HG03039 (cell line): ENCODE results near the gene PLN.

Source experiments
- ATAC-seq: cut with Tn5 transposase; IDR thresholded peaks from one replicate; pipeline ENCODE4 v1.9.1; 2021; ENCODE audit warnings: mild to moderate bottlenecking, moderate library complexity; ENCODE audit not compliant: unreplicated experiment

PLN gene

DNA sequence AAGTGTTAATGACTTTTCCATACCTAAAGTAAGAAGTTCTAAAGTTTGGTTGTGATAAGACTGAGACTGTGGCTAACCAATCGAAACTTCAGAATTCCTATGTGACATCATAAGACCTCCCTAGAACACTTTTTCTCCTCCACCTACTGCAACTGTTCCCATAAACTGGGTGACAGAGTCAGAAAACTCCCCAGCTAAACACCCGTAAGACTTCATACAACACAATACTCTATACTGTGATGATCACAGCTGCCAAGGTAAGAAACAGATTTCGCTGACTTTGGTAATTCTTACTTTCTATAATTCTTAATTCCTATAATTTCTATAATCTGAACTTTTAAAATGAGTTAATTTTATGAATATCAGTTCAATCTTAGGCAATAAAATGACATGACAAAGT is at the start of gene PLN:
PLN (plus strand) TSS at position 161 of the 400 bp plus-strand sequence. CDS start 10,626 bp downstream, outside the sequence.
- ATAC-seq: no peak

GRCh38 chr6:118500130-118501015 is 47.7 kb upstream of the PLN start:
- no peak for ATAC-seq

- ATAC-seq: no peak
Measured at GRCh38 chr6:118501099-118501498, 47.0 kb upstream of the PLN start.

GRCh38 chr6:118501765-118502164 is 46.3 kb upstream of the PLN start:
- no peak for ATAC-seq

DNA sequence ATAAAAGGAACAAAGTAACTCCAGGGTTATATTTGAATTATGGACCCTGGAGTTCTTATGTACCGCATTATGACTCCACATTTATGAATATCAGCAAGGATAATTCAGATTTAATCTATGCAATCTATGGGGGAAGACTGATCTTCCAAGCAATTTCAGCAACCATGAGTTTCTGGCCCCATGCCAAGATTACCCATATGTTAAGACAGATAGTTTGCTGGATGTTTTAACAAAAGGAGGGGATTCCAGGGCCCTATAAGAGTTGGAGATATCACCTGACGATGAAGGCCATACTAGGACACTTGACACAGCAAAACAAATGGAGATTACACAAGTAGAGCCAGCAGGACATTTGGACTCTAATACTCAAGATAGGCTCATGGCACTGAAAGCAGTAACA is 45.9 kb upstream of the PLN start:
- no peak for ATAC-seq

GRCh38 chr6:118504611-118505010 is 43.5 kb upstream of the PLN start:
- no peak for ATAC-seq

DNA sequence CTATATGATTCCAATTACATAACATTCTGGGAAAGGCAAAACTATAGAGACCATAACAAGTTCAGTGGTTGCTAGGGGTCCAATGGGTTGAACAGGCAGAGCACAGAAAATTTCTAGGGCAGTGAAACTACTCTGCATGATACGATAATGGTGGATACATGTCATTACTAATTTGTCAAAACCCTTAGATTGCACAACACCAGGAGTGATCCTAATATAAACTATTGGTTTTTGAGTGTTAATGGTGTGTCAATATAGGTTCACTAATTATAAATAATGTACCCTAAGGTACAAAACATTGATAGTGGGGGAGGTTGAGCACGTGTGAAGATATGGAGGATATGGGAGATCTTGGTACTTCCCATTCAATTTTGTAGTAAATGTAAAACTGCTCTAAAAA is 42.4 kb upstream of the PLN start:
- ATAC-seq: no peak

- ATAC-seq: no peak
Measured at GRCh38 chr6:118506071-118506638, 41.9 kb upstream of the PLN start.

DNA sequence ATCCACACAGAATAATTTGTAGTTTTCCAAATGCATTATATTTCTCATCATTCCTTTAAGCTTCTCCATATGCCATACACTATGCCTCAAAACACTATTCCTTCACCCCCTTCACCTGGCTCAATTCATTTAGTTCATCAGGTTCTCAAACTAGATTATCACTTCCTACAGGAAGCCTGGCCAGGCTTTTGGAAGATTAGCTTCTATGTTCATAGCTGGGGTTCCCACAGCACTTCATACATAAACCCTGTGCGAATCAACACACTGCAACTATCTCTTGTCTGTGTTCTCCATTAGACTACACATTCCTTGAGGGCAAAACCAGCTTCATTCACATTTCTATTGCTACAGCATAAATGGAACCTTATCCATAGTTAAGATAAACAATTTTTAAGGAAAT is 40.5 kb upstream of the PLN start:
- no peak for ATAC-seq

- no peak for ATAC-seq
Measured at GRCh38 chr6:118509009-118509617, 39.0 kb upstream of the PLN start.

DNA sequence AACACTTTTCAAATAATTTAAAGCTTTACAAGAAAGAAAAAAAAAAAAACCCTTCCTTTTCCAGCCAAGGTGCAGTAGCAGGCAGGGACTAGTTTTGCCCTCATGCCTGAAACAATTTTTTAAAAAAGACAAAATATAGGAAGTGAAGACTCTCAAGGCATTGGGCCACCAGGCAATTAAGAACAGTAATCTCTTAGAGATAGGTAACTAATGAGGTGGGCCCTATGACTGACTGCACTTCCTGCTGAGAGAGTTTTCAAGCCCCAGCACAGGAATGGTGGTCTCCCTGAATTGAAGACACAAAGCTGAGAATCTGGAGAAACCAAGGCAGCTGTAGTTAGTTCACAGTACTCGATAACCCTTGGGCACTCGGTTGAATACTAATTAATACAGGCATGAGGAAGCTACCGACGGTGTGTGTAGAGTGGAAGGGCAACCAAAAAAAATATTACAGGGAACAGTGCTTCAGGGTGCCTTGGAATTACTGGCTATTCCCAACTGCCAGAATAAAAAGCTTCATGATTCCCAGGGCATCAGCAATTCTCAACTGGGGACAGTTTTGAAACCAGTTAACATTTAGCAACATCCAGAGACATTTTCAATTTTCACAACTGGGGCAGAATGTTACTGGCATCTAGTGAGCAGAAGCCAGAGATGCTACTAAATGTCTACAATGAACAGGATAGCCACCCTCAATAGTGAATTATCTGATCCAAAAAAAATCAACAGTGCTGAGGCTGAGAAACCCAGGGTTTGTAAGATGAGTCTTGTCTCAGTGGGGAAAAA is 36.0 kb upstream of the PLN start:
- no peak for ATAC-seq

DNA sequence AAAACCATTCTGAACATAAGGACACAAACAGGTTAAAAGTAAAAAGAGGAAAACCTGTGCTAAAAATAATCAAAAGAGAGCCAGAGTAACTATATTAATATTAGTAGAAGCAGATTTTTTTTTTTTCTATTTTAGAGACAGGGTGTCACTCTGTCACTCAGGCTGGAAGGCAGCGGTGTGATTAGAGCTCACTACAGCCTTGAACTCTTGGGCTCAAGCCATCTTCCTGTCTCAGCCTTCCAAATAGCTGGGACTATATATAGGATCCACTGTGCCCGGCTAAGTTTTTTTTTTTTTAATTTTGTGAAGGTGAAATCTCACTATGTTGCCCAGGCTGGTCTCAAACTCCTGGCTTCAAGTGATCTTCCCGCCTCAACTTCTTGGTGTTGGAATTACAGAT is 33.4 kb upstream of the PLN start:
- no peak for ATAC-seq

- no peak for ATAC-seq
Measured at GRCh38 chr6:118522422-118522821, 25.7 kb upstream of the PLN start.

DNA sequence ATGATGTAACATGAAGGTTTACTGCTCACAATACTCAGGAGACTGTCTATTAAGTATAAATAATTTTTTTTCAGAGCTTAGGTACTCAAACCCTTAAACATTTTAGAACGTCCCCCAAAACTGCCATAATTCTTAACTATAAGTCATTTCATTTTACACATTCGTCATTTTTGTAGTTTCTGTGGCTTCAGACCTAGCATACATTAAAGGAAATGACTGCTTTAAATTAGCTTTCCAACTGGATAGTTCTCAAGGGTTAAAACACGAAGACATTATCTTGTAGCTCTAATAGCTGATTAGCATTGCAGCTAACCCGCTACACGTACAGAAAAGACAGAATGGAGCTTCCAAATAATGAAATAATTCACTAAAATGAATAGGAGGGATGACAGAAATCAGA is 24.9 kb upstream of the PLN start:
- no peak for ATAC-seq

GRCh38 chr6:118524686-118525085 is 23.4 kb upstream of the PLN start:
- ATAC-seq: no peak

DNA sequence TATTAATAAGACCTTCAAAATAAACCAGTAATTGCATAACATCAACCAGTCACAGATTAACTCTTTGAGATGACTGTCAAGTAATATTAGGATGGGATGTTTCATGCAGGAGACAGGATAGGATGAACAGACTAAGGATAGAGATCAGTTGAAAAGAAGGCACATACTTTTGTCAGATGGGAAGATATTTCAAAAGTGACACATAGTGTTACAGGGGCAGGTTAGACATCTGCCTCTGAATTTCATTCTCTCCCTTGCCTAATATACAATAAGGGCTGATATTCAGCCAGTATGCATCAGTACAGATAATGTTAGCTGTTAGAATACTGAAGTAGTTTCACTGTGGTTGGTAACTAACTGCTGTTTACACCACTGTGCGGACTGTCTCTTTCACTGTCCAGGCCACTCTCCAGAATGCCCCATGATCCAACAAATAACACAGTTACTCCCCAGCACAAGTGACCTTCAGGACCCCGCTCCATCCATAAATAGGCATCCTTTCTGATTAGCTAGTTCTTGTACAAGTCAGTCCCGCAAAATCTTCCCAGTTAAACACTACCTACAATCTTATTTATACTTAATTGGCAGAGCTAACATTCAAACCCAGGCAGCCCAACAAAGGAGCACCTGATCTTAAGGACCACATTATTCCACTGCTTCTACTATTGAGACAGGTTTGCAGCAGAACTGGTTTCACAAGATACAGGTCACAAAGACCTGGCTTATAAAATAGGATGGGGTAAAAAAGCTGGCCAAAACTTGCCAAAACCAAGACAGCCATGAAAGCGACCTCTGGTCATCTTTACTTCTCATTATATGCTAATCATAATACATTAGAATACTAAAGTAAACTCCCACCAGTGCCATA is 21.9 kb upstream of the PLN start:
- ATAC-seq: no peak

DNA sequence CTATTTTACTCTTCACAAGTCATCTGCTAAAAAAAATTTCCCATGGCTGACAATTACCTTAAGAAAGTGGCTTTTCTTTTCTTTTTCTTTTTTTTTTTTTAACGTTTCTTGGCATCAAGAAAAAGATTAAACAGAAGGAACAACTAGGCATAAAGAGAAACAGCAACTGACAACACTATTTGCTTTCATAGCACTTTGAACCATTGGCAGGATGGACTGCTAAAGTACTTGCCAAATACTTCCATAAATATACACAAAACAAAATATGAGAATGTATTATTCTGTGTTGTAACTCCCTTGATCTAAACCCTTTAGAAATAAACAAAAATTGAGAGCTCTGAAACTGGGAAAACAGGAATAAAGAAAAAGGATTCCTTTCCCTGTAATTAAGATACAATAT is 20.0 kb upstream of the PLN start:
- no peak for ATAC-seq

- ATAC-seq: no peak
Measured at GRCh38 chr6:118529756-118530155, 18.3 kb upstream of the PLN start.

DNA sequence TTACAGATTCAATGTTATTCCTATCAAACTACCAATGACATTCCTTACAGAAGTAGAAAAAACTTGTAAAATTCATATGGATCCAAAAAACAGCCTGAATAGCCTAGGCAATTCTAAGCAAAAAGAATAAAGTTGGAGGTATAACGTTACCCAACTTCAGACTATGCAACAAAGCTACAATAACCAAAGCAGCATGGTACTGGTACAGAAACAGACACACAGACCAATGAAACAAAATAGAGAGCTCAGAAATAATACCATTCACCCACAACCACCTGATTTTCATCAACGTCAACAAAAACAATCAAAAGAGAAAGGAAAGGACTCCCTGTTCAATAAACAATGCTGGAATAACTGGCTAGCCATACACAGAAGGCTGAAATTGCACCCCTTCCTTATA is 17.2 kb upstream of the PLN start:
- no peak for ATAC-seq

GRCh38 chr6:118535176-118535844 is 12.8 kb upstream of the PLN start:
- ATAC-seq: no peak
